Measurements from ENCODE around the gene DDR1. TPM values are rescaled to one million over a fixed set of nuclear protein-coding genes. Genes with fewer than 3 reads are reported as not detected.

Gene DDR1
- total and polyA plus RNA-seq, 2 experiments from 2014 or later = 58.3 to 154 TPM

DNA sequence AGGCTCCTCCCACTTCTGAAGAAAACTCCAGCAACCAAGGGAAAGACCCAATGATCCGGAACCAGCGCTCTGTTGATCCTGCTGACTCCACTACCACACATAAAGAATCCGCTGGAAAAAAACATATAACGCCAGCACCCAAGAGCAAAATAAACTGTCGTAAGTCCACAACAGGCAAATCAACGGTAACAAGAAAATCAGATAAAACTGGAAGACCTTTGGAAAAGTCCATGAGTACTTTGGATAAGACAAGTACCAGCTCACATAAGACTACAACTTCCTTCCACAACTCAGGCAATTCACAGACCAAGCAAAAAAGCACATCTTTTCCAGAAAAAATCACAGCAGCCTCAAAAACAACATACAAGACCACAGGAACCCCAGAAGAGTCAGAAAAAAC, 64.5 kb downstream of the DDR1 start (continued):
- TF ChIP-seq, protein P1, sequence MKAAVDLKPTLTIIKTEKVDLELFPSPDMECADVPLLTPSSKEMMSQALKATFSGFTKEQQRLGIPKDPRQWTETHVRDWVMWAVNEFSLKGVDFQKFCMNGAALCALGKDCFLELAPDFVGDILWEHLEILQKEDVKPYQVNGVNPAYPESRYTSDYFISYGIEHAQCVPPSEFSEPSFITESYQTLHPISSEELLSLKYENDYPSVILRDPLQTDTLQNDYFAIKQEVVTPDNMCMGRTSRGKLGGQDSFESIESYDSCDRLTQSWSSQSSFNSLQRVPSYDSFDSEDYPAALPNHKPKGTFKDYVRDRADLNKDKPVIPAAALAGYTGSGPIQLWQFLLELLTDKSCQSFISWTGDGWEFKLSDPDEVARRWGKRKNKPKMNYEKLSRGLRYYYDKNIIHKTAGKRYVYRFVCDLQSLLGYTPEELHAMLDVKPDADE (IDR thresholded peaks at IDR 0.05) = no peak
- TF ChIP-seq EZH2 (IDR thresholded peaks at IDR 0.05; ENCODE audit: low read depth, unreplicated experiment) (no peak), STAT1 (IDR thresholded peaks at IDR 0.05; ENCODE audit: unreplicated experiment) (no peak)

Small RNA genes lying within 50 kb of the gene (microRNA-seq; reads per million reads assigned to microRNA genes)
- gene MIR4640 = not detected

Small RNA genes lying within 50 kb of the gene (small RNA-seq; reads per million reads assigned to genes)
- gene RF00019 (ENCODE audit: low replicate concordance) = not detected

Other genes with a start within 250 kb of the DDR1 start
- gene C6orf136, start 237.4 kb upstream of the DDR1 start, total RNA-seq (2014; rRNA removed; shearing (Covaris generic)) = 4.7 and 12.5 TPM in 2 replicates
- gene C6orf136, start 237.4 kb upstream of the DDR1 start, polyA plus RNA-seq (2016; fragmentation: Nextera tagmentation; extraction: Ambion mirVana) = 24.5 and 27.5 TPM in 2 replicates
- 30.8 and 31.3 TPM in 2 replicates for gene DHX16, start 211.5 kb upstream of the DDR1 start, total RNA-seq (2014; rRNA removed; shearing (Covaris generic))
- 16.0 and 16.2 TPM in 2 replicates for gene DHX16, start 211.5 kb upstream of the DDR1 start, polyA plus RNA-seq (2016; fragmentation: Nextera tagmentation; extraction: Ambion mirVana)
- 18.2 and 19.2 TPM in 2 replicates for gene PPP1R18, start 197.9 kb upstream of the DDR1 start, total RNA-seq (2014; rRNA removed; shearing (Covaris generic))
- 17.1 and 21.2 TPM in 2 replicates for gene PPP1R18, start 197.9 kb upstream of the DDR1 start, polyA plus RNA-seq (2016; fragmentation: Nextera tagmentation; extraction: Ambion mirVana)
- gene NRM, start 193.5 kb upstream of the DDR1 start, total RNA-seq (2014; rRNA removed; shearing (Covaris generic)) = 11.3 and 13.8 TPM in 2 replicates
- 29.7 and 33.8 TPM in 2 replicates for gene NRM, start 193.5 kb upstream of the DDR1 start, polyA plus RNA-seq (2016; fragmentation: Nextera tagmentation; extraction: Ambion mirVana)
- 28.9 and 32.7 TPM in 2 replicates for gene MDC1, start 167.2 kb upstream of the DDR1 start, total RNA-seq (2014; rRNA removed; shearing (Covaris generic))
- gene MDC1, start 167.2 kb upstream of the DDR1 start, polyA plus RNA-seq (2016; fragmentation: Nextera tagmentation; extraction: Ambion mirVana) = 17.2 and 19.7 TPM in 2 replicates
- 1,591 and 1,704 TPM in 2 replicates for gene TUBB, start 164.2 kb upstream of the DDR1 start, total RNA-seq (2014; rRNA removed; shearing (Covaris generic))
- gene TUBB, start 164.2 kb upstream of the DDR1 start, polyA plus RNA-seq (2016; fragmentation: Nextera tagmentation; extraction: Ambion mirVana) = 1,041 and 1,059 TPM in 2 replicates
- 70.4 and 94.5 TPM in 2 replicates for gene FLOT1, start 141.8 kb upstream of the DDR1 start, total RNA-seq (2014; rRNA removed; shearing (Covaris generic))
- gene FLOT1, start 141.8 kb upstream of the DDR1 start, polyA plus RNA-seq (2016; fragmentation: Nextera tagmentation; extraction: Ambion mirVana) = 72.2 and 75.1 TPM in 2 replicates
- gene IER3, start 140.0 kb upstream of the DDR1 start, total RNA-seq (2014; rRNA removed; shearing (Covaris generic)) = 14.1 and 19.9 TPM in 2 replicates
- 21.2 and 23.3 TPM in 2 replicates for gene IER3, start 140.0 kb upstream of the DDR1 start, polyA plus RNA-seq (2016; fragmentation: Nextera tagmentation; extraction: Ambion mirVana)
- gene GTF2H4, start 23.7 kb downstream of the DDR1 start, total RNA-seq (2014; rRNA removed; shearing (Covaris generic)) = 32.6 and 46.5 TPM in 2 replicates
- 14.1 and 14.8 TPM in 2 replicates for gene GTF2H4, start 23.7 kb downstream of the DDR1 start, polyA plus RNA-seq (2016; fragmentation: Nextera tagmentation; extraction: Ambion mirVana)
- 34.0 and 36.4 TPM in 2 replicates for gene VARS2, start 29.7 kb downstream of the DDR1 start, total RNA-seq (2014; rRNA removed; shearing (Covaris generic))
- 13.7 and 14.2 TPM in 2 replicates for gene VARS2, start 29.7 kb downstream of the DDR1 start, polyA plus RNA-seq (2016; fragmentation: Nextera tagmentation; extraction: Ambion mirVana)
- not detected in 2 replicates for gene SFTA2, start 47.7 kb downstream of the DDR1 start, total RNA-seq (2014; rRNA removed; shearing (Covaris generic))
- gene SFTA2, start 47.7 kb downstream of the DDR1 start, polyA plus RNA-seq (2016; fragmentation: Nextera tagmentation; extraction: Ambion mirVana) = not detected in 2 replicates
- 0.12 TPM in 1 of 2 replicates, not detected in the other for gene MUCL3, start 56.5 kb downstream of the DDR1 start, total RNA-seq (2014; rRNA removed; shearing (Covaris generic))
- gene MUCL3, start 56.5 kb downstream of the DDR1 start, polyA plus RNA-seq (2016; fragmentation: Nextera tagmentation; extraction: Ambion mirVana) = 0.32 and 0.40 TPM in 2 replicates
- gene MUC21, start 99.2 kb downstream of the DDR1 start, total RNA-seq (2014; rRNA removed; shearing (Covaris generic)) = not detected in 2 replicates
- not detected in 2 replicates for gene MUC21, start 99.2 kb downstream of the DDR1 start, polyA plus RNA-seq (2016; fragmentation: Nextera tagmentation; extraction: Ambion mirVana)
- not detected in 2 replicates for gene MUC22, start 126.0 kb downstream of the DDR1 start, total RNA-seq (2014; rRNA removed; shearing (Covaris generic))
- gene MUC22, start 126.0 kb downstream of the DDR1 start, polyA plus RNA-seq (2016; fragmentation: Nextera tagmentation; extraction: Ambion mirVana) = not detected in 2 replicates
- not detected in 2 replicates for gene C6orf15, start 228.1 kb downstream of the DDR1 start, total RNA-seq (2014; rRNA removed; shearing (Covaris generic))
- gene C6orf15, start 228.1 kb downstream of the DDR1 start, polyA plus RNA-seq (2016; fragmentation: Nextera tagmentation; extraction: Ambion mirVana) = not detected in 2 replicates
- 0.16 TPM in 1 of 2 replicates, not detected in the other for gene PSORS1C1, start 230.3 kb downstream of the DDR1 start, total RNA-seq (2014; rRNA removed; shearing (Covaris generic))
- gene PSORS1C1, start 230.3 kb downstream of the DDR1 start, polyA plus RNA-seq (2016; fragmentation: Nextera tagmentation; extraction: Ambion mirVana) = not detected in 2 replicates
- 0.07 TPM in 1 of 2 replicates, not detected in the other for gene CDSN, start 235.9 kb downstream of the DDR1 start, total RNA-seq (2014; rRNA removed; shearing (Covaris generic))
- not detected in 2 replicates for gene CDSN, start 235.9 kb downstream of the DDR1 start, polyA plus RNA-seq (2016; fragmentation: Nextera tagmentation; extraction: Ambion mirVana)

Data from GM23338 (cell line).